H54 (cell line): ENCODE results near the gene SLC25A11.
A peak's percentile ranks its signal among the peaks of the same experiment; 100 is the strongest.

Experiments used
- DNase-seq: peaks from one replicate; pipeline ENCODE4 v3.0.0; 2011; ENCODE audit warnings: low spot score, mixed read lengths; ENCODE audit not compliant: insufficient read length
- FAIRE-seq: peaks from 3 replicates; lab custom pipeline; 2011; peaks lifted over from hg19 to GRCh38; lab: Jason Lieb, UNC
- POLR2A ChIP-seq: IDR thresholded peaks from 2 replicates; pipeline ENCODE4 v1.6.1; 2011; ENCODE audit warnings: low read depth, mild to moderate bottlenecking, low read length

The SLC25A11 gene, protein sequence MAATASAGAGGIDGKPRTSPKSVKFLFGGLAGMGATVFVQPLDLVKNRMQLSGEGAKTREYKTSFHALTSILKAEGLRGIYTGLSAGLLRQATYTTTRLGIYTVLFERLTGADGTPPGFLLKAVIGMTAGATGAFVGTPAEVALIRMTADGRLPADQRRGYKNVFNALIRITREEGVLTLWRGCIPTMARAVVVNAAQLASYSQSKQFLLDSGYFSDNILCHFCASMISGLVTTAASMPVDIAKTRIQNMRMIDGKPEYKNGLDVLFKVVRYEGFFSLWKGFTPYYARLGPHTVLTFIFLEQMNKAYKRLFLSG

DNA sequence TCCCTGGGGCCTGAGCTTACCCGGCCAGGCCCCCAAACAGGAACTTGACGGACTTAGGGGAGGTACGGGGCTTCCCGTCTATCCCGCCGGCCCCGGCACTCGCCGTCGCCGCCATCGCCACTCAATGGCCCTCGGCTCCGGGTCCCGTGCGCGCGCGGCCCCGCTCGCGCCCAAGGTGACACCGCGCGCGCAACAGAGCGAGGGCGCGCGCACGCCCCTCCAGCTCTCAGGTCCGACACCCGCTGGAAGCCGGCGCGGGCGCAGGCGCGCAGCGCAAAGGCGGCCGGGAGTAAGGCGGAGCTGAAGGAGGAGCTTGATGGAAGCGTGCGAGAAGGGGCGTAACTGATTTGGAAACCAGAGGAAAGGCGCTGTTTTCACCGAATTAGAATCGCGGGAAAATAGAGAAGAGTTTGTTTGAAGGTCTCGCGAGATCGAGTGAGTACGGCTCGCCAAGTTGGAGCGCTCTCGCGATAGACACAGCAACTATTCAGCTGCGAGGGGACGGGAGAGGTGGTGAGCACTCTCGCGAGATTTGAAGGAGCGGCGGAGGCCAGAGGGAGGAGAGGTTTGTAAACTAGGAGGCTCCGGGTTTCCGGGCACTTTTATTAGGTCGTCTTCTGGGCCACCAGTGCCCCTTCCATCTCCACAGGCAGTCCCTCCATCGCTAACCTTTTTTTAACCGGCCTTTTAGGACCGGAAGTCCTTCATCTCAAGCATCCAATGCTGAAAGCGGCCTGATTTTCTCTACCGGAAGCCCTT, at the start of gene SLC25A11, which contains the start of gene RNF167:
SLC25A11 (minus strand) TSS at position 251 of the 759 bp plus-strand sequence; CDS start at position 115, 136 bp downstream.
RNF167 (plus strand) TSS at position 473 of the 759 bp plus-strand sequence. CDS start 642 bp downstream, outside the sequence.
- DNase-seq = peak; percentile 98
- FAIRE-seq = peak; percentile 73
- peak; percentile 79 for TF ChIP-seq POLR2A

DNA sequence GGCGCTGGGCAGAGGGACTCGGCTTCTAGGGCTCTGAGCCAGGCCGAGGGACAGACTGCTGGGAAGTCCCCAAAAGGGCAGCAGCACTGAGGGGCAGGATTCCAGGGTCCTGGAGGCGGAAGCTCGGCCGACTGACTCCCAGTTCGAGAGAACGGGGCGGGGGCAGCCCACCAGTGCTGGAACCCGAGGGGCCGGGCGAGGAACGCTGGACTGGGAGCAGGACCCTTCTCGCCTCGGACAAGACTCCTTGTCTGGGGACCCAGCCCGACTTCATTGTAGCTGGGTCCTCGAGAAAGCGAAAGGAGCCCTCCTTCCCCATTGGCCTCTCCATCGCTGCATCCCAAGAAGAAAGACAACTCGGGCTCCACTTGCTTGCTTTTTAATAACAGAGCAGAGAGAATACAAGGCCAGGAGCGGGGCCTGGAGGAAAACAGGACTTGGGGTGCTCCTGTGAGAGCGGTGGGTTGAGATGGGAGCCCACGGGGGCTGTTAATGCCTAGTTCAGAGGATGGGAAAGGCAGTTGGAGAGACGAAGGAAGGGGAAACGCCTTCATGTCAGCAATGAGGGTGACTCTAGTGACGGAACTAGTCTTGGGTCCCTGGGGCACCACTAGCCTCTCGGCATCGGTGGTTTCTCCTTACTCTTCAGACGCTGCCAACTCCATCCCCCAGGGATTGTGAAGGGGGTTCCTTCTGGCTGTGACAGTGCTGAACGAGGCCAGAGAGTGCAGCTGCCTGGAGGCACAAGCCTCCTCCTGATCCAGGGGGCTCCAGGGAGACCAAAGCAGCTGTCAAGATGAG, 48.1 kb upstream of the SLC25A11 start:
- no peak for DNase-seq
- no peak for FAIRE-seq
- TF ChIP-seq POLR2A = no peak

DNA sequence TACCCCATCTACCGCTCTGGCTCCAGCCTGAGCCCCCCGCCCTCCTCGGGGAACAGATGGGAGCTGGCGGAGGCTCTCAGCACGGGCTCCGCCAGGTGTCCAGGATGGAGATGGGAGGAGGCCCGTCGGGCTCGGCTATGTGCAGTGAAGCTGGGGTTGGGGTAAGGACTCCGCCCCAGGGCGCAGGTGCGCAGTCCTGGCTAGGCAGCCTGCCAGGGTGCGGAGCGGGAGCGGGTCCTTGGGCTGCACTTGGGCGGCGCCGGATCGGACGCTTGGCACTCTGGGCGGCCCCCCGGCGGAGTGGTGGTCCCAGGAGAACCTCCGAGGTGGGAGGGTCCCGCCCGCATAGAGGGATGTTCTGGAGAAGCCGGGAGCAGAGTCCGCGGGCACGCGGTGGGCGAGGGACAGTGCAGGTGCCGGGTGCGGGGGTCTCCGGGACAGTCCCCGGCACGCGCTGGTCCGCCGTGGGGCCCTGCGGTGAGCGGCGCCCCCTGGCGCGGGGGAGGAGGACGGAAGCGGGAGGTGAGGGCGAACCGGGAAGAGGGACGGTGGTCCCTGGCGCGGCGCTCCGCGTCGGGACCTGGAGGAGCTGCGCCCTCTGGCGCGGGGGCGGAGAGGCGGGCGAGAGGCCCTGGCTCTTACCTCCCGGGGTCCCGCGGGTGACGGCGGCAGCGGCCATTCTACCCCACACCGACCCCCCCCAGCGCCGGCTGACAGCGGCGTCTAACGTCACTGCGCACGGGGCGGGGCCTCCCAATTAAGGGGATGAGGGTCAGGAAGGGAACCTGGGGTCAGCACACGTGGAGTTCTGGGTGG, 47.3 kb upstream of the SLC25A11 start, which contains the start of gene CAMTA2:
CAMTA2 (minus strand) TSS at position 725 of the 816 bp plus-strand sequence. CDS start 1,453 bp downstream, outside the sequence.
- no peak for FAIRE-seq
- TF ChIP-seq POLR2A = peak; percentile 39; the same call in 1 of the 2 replicates
- DNase-seq = peak; percentile 84

DNA sequence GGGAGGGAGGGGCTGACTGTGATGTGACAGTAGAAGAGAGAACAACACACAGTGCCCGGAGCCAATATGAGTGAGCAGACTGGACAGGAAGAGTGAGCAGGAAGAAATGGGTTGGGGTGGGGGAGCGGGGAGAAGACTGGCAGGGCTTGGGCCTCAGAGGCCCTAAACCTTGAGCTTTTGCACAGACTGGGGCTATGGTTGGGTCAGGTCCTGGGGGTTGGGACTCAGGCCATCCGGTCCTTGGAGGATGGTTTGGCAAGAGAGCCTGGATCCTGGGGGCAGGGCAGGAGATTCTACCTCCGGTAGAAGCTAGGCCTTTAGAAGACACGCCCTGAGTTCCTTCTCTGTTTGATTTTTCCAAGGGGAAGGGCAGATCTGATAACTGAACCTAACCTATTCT, 46.6 kb upstream of the SLC25A11 start:
- FAIRE-seq (no peak), DNase-seq (no peak)
- TF ChIP-seq POLR2A = no peak

DNA sequence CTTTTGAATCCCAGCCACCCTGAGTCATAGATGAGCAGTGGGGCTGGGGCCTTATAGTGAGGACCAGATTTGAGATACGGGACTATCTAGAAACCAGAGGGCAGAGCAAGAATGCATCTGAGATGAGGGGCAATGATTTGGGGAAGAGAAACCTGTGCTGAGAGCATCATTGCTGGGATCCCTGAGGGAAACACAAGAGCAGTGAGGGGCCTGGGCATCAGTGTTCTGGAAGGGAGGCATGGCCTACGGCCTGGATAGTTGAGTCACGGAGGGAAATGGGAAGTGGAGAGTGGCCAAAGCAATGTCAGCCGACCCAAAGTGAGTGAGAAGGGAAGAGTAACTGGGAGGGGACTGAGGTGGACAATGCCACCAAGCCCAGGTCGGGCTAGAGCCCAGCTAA, 42.5 kb upstream of the SLC25A11 start:
- FAIRE-seq (no peak), DNase-seq (no peak)
- TF ChIP-seq POLR2A = no peak

DNA sequence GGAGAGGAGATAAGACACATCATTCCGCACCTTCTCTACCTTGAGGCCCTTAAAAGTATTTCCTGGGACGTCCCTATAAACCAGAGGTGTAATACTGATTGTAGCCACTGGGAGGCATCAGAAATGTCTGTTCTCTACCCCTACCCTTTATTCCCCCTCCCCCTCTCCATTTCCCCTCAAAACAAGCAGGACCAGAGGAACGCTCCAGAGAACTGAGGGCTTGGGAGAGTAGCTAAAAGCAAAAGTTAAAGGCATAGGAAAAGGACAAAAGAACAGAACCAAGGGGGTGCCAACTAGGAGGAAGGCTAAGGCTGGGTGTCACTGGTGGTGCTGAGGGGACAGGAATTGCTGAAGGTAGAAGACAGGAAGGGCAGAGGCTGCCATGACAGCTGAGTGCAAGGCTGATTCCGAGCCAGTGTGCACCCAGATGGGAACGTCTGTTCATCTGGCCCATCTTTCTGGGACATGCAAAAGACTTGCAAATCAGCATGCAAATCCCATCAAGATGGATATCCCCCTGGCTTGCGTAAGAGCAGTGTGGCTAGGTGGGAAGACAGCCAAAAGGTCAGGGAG, 40.9 kb upstream of the SLC25A11 start:
- TF ChIP-seq POLR2A = no peak
- no peak for FAIRE-seq
- DNase-seq = no peak

DNA sequence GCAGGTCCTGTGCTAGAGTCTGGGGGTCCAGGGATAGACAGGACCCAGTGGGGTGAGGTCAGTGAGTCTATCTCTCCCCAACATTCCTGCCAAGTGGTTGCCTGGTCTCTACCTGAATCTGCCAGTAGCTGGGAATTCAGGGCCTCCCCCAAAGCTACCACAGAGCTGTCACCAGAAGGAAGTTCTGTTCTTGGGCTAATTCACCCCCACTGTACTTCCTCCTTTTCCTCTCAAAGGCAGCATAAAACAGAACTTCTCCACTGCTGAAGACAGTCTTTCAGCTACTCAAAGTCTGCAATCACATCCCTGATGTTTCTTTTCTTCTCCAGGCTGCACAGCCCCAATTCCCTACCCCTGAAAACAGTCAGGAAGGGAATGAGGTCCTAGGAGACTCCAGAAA, 38.9 kb upstream of the SLC25A11 start:
- TF ChIP-seq POLR2A = no peak
- DNase-seq (no peak), FAIRE-seq (no peak)

DNA sequence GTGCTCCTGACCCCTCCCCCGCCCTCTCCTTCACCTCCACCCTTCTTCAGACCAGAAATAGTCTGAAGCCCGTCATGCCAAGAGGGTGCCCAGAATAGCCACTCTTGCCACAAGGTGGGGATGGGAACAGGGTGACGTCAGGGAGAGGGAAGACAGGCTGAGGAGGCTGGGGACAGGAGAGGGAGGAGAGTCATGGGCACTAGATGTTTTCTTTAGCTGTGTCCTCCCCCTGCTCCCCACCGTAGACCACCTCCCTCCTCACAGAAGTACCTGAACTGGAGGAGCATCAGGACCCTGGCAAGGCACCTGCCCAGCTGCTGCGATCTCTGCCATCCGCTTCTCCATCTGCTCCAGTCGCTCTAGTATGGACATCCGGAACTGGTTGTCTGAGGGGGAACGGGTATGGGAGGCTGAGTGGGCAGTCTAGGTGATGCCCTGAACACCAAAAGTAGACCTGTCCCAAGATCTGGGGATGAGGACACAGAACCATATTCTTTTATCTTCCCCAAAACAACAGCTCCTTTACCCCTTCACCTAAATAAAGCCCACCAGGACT, 34.3 kb upstream of the SLC25A11 start:
- no peak for TF ChIP-seq POLR2A
- DNase-seq (no peak), FAIRE-seq (no peak)

DNA sequence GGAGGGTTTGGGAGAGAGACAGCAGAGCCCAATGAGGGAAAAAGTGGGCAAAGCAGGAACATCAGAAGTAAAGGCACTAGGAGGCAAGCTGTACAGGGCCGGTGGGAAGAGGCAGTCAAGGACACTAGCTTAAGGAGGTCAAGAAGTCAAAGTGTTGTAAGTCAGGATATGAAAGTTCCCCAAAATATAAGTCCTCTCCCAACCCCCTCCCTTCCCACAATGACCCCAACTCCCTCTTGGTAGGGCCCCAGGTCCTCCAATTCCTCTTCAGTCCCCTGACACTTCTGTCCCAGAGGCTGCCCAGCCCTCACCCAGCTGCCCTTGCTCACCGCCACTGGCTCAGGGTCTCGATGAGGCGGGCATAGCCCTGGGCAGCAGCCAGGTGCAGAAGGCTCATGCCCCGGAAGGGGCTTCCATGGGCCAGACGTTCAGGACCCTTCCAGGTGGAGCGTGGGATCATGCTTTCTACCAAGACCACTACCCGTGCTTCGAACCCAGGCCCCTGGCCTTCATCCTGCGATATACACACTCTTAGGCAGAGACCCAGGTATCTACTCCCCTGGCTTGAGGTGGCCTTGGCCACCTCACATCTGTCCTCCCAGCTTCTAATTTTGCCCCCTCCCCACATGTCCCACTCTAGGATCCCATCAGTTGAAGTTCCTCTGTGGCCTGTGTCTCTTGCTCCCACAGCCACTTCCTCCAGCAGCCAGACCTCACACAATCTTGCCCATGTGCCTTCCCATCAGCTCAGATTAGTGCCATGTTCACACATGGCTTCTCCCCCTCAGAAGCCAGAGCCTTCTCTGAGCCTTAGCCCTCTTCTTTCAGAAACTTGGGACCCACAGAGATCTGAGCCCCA, 33.6 kb upstream of the SLC25A11 start:
- no peak for TF ChIP-seq POLR2A
- FAIRE-seq = no peak
- no peak for DNase-seq

DNA sequence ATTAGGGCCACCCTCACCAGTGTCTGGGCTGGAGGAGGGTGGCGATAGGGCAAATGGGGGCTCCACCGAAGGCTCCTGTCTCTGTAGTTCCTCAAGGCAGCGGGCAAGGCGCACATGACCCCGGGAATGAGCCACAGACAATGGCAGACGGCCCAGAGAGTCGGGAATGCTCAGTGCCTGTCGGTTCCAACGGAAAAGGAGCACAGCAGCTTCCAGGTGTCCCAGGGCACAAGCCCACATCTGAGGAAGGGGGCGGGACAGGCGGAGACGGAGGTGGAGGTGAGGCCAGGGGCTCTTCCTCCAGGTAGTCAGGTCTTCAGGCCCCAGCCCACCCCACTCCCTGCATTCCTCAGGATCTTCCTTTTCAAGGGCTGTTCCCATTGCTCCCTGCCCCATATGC, 32.9 kb upstream of the SLC25A11 start:
- TF ChIP-seq POLR2A = no peak
- FAIRE-seq (no peak), DNase-seq (no peak)

DNA sequence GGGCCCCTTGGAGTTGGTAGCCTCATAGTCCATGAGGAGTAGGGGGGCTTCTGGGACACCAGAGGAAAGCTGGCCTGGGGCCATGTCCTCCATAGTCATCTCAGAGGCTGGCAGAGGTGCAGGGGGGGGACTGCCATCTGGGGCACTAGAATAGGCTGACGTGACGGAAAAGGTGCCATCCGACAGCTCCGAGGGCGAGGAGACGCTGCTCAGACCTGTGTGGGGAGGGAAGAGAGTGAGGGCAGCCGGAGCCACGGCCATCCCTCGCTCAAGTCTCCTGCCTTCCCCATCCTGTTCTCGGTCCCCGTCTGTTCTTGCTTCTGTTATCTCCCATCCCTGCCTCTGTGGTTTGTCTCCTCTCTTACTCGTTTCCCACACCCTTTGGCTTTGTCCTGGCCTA, 32.5 kb upstream of the SLC25A11 start:
- no peak for FAIRE-seq
- no peak for TF ChIP-seq POLR2A
- DNase-seq = no peak
